H9 (cell line): ENCODE data around the gene FYTTD1. TPM values are rescaled to one million over a fixed set of nuclear protein-coding genes. Genes with fewer than 3 reads are reported as not detected.

Source experiments
- DNase-seq: peaks from one replicate; pipeline ENCODE4 v3.0.0-alpha.2; 2017
- H2AFZ ChIP-seq: one replicate; pipeline ENCODE4 v1.6.1; 2013; ENCODE audit warnings: mild to moderate bottlenecking, low read length, control low read depth, moderate library complexity
- H2AK5ac ChIP-seq: 2 replicates; pipeline ENCODE4 v1.6.1; 2013; ENCODE audit warnings: low read length, control low read depth, mixed read lengths; ENCODE audit not compliant: insufficient read length
- H2BK120ac ChIP-seq: one replicate; pipeline ENCODE4 v1.6.1; 2013; ENCODE audit warnings: low read depth, mild to moderate bottlenecking, low read length, control low read depth, inconsistent platforms; ENCODE audit not compliant: poor library complexity, severe bottlenecking
- H2BK12ac ChIP-seq: 2 replicates; pipeline ENCODE4 v1.6.1; 2013; ENCODE audit warnings: low read length, control low read depth, mixed read lengths, low read depth; ENCODE audit not compliant: insufficient read length
- H2BK15ac ChIP-seq: 2 replicates; pipeline ENCODE4 v1.6.1; 2013; ENCODE audit warnings: low read depth, low read length, control low read depth
- H2BK20ac ChIP-seq: one replicate; pipeline ENCODE4 v1.6.1; 2013; ENCODE audit warnings: low read depth, mild to moderate bottlenecking, low read length, control low read depth, inconsistent platforms; ENCODE audit not compliant: poor library complexity, severe bottlenecking
- H2BK5ac ChIP-seq: 2 replicates; pipeline ENCODE4 v1.6.1; 2013; ENCODE audit warnings: low read length, control low read depth, mixed read lengths; ENCODE audit not compliant: insufficient read length
- H3K14ac ChIP-seq: 2 replicates; pipeline ENCODE4 v1.6.1; 2013; ENCODE audit warnings: low read length, control low read depth; ENCODE audit not compliant: insufficient read depth
- H3K18ac ChIP-seq: 2 replicates; pipeline ENCODE4 v1.6.1; 2013; ENCODE audit warnings: low read depth, mild to moderate bottlenecking, mixed read lengths, low read length, control low read depth; ENCODE audit not compliant: insufficient read length
- H3K23ac ChIP-seq: 2 replicates; pipeline ENCODE4 v1.6.1; 2013; ENCODE audit warnings: low read length, control low read depth, mixed read lengths, low read depth; ENCODE audit not compliant: insufficient read length
- H3K23me2 ChIP-seq: 2 replicates; pipeline ENCODE4 v1.6.1; 2013; ENCODE audit warnings: low read depth, mild to moderate bottlenecking, mixed read lengths, low read length, control low read depth; ENCODE audit not compliant: insufficient read length, poor library complexity, severe bottlenecking
- H3K27ac ChIP-seq: 2 replicates; pipeline ENCODE4 v1.5.1; 2013; ENCODE audit warnings: low read length, control low read depth, mixed read lengths, low read depth; ENCODE audit not compliant: insufficient read length
- H3K27me3 ChIP-seq: 2 replicates; pipeline ENCODE4 v1.6.1; 2013; ENCODE audit warnings: low read length, control low read depth, inconsistent platforms; ENCODE audit not compliant: insufficient read depth
- H3K4ac ChIP-seq: 2 replicates; pipeline ENCODE4 v1.6.1; 2013; ENCODE audit warnings: low read depth, mild to moderate bottlenecking, control low read depth, inconsistent platforms, low read length, moderate library complexity
- H3K4me1 ChIP-seq: 2 replicates; pipeline ENCODE4 v1.6.1; 2013; ENCODE audit warnings: low read length, control low read depth, inconsistent platforms; ENCODE audit not compliant: insufficient read depth
- H3K4me2 ChIP-seq: 2 replicates; pipeline ENCODE4 v1.6.1; 2013; ENCODE audit warnings: low read length, control low read depth, mixed read lengths; ENCODE audit not compliant: insufficient read length, insufficient read depth
- H3K56ac ChIP-seq: 2 replicates; pipeline ENCODE4 v1.6.1; 2013; ENCODE audit warnings: low read depth, mild to moderate bottlenecking, mixed read lengths, low read length, control low read depth; ENCODE audit not compliant: insufficient read length
- H3K79me1 ChIP-seq: 2 replicates; pipeline ENCODE4 v1.6.1; 2013; ENCODE audit warnings: low read depth, mild to moderate bottlenecking, moderate library complexity, low read length, control low read depth, inconsistent platforms; ENCODE audit not compliant: insufficient read depth, poor library complexity, severe bottlenecking
- H3K79me2 ChIP-seq: 2 replicates; pipeline ENCODE4 v1.6.1; 2013; ENCODE audit warnings: low read length, control low read depth, inconsistent platforms; ENCODE audit not compliant: insufficient read depth
- H3K9ac ChIP-seq: 2 replicates; pipeline ENCODE4 v1.6.1; 2013; ENCODE audit warnings: low read length, control low read depth, mixed read lengths; ENCODE audit not compliant: insufficient read length; ENCODE audit errors: extremely low read depth
- H3K9me3 ChIP-seq: one replicate; pipeline ENCODE4 v1.6.1; 2013; ENCODE audit warnings: low read depth, low read length, inconsistent platforms; ENCODE audit not compliant: control insufficient read depth
- H3T11ph ChIP-seq: one replicate; pipeline ENCODE4 v1.6.1; 2013; ENCODE audit warnings: mild to moderate bottlenecking, low read length, control low read depth, inconsistent platforms
- H4K20me1 ChIP-seq: one replicate; pipeline ENCODE4 v1.6.1; 2013; ENCODE audit not compliant: control insufficient read depth, insufficient read length, insufficient read depth
- H4K5ac ChIP-seq: 2 replicates; pipeline ENCODE4 v1.6.1; 2013; ENCODE audit warnings: low read depth, mild to moderate bottlenecking, mixed read lengths, low read length, control low read depth; ENCODE audit not compliant: insufficient read length
- H4K8ac ChIP-seq: replicated peaks from 2 replicates; pipeline ENCODE4 v1.6.1; 2013; ENCODE audit warnings: low read length, control low read depth, mixed read lengths, low read depth; ENCODE audit not compliant: insufficient read length
- H4K91ac ChIP-seq: 2 replicates; pipeline ENCODE4 v1.6.1; 2013; ENCODE audit warnings: low read depth, mild to moderate bottlenecking, moderate library complexity, mixed read lengths, low read length, control low read depth; ENCODE audit not compliant: insufficient read length
- H3K27ac Mint-ChIP-seq, 3 experiments: 2 replicates in 2 of 3; 3 replicates in 1 of 3; pipeline ENCODE4 v1.8.0; 2020 to 2021; ENCODE audit warnings: mixed read lengths in 3 of 3, mild to moderate bottlenecking in 1 of 3, moderate library complexity in 1 of 3
- H3K27me3 Mint-ChIP-seq: 2 replicates; pipeline ENCODE4 v1.8.0; 2021; ENCODE audit warnings: low read depth, mild to moderate bottlenecking, moderate library complexity, mixed read lengths
- H3K36me3 Mint-ChIP-seq, 3 experiments: 2 replicates in 2 of 3; 3 replicates in 1 of 3; pipeline ENCODE4 v1.8.0; 2020 to 2021; ENCODE audit warnings: low read depth in 3 of 3, mixed read lengths in 3 of 3; ENCODE audit not compliant: insufficient read depth in 1 of 3
- H3K4me1 Mint-ChIP-seq, 2 experiments: 2 replicates each; pipeline ENCODE4 v1.8.0; 2020; ENCODE audit warnings: mixed read lengths in 2 of 2
- H3K4me3 Mint-ChIP-seq, 2 experiments: 2 replicates in 1 of 2; 3 replicates in 1 of 2; pipeline ENCODE4 v1.8.0; 2020 to 2021; ENCODE audit warnings: mild to moderate bottlenecking in 2 of 2, mixed read lengths in 2 of 2, moderate library complexity in 1 of 2
- H3K9me3 Mint-ChIP-seq, 2 experiments: 2 replicates in 1 of 2; 3 replicates in 1 of 2; pipeline ENCODE4 v1.8.0; 2020; ENCODE audit warnings: mild to moderate bottlenecking in 2 of 2, mixed read lengths in 2 of 2, moderate library complexity in 1 of 2
- WGBS: extraction: QIAGEN DNeasy Blood & Tissue Kit; methylation state at CpG from one replicate; pipeline ENCODE4 v1.1.7; 2013; ENCODE audit warnings: missing lambda C conversion rate, low lambda C conversion rate, mixed read lengths; ENCODE audit not compliant: insufficient read length; ENCODE audit errors: extremely low coverage; 5-methylcytosine and 5-hydroxymethylcytosine counted together
- total RNA-seq: library from RNA; stranded (reverse); gene quantifications from 2 replicates; pipeline ENCODE4 v1.2.1, GENCODE V29; 2021
- TF ChIP-seq, protein P1 (sequence below): fragments of 200-600 bp; sonication (generic); conservative IDR thresholded peaks from 3 replicates; pipeline ENCODE4 v1.8.0; 2021; ENCODE audit warnings: antibody characterized with exemption, mild to moderate bottlenecking

FYTTD1 gene
- total RNA-seq, 1 experiment from 2014 or later = 19.4 TPM

DNA sequence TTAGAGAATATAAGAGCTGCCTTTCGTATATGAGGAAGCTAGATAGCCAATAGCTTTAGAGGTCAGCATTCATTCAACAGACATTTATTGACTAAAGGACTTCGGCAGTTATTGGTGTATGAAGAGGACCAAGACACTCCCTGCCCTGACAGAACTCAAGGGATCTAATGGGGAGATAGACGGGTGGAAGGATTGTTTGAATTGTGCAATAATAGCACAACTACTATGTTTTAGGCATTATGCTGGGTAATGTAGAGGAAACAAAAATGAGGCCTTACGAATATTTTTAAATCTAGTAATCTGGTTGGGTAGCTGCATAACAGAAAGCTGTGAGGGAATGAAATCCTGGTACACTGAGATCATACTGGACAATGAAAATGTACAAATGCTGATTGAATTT lies 46.4 kb downstream of the FYTTD1 start:
- Histone ChIP-seq H3K4ac (no peak overlapping the region), H3K4me1 (no peaks in the 10 kb centered on the region), H2AFZ (no peak overlapping the region), H2BK120ac (no peak overlapping the region), H3K14ac (no peak overlapping the region), H3K79me1 (peaks cover 20% of the 10 kb centered on the region), H3K79me2 (peaks cover 32% of the 10 kb centered on the region; the same call in 1 of the 2 replicates), H2BK15ac (no peak overlapping the region), H3K56ac (no peak overlapping the region), H3K23me2 (peaks cover 5% of the 10 kb centered on the region), H2BK12ac (no peak overlapping the region), H3K27me3 (no peaks in the 10 kb centered on the region), H3K27ac (no peak overlapping the region), H3K4me2 (no peak overlapping the region), H4K5ac (no peak overlapping the region), H3K18ac (no peak overlapping the region), H4K20me1 (no peaks in the 10 kb centered on the region), H2AK5ac (no peak overlapping the region), H3K9me3 (no peaks in the 10 kb centered on the region), H3T11ph (no peak overlapping the region), H2BK20ac (no peak overlapping the region), H3K23ac (no peak overlapping the region), H4K91ac (no peak overlapping the region), H2BK5ac (no peak overlapping the region), H3K9ac (no peak overlapping the region), H4K8ac (no peak overlapping the region)
- peaks cover 10 to 19% of the 10 kb centered on the region in 2 experiments for H3K4me1 Mint-ChIP-seq
- H3K4me3 Mint-ChIP-seq = no peak overlapping the region
- no CpG with 5 or more reads among the region's 4 CpGs for WGBS
- H3K36me3 Mint-ChIP-seq = 0 out of 7 replicates have a peak, but pooled peaks cover 0 to 1% (median 0%) of the 10 kb centered on the region in 3 experiments
- H3K9me3 Mint-ChIP-seq = no peaks in the 10 kb centered on the region
- TF ChIP-seq, protein P1, sequence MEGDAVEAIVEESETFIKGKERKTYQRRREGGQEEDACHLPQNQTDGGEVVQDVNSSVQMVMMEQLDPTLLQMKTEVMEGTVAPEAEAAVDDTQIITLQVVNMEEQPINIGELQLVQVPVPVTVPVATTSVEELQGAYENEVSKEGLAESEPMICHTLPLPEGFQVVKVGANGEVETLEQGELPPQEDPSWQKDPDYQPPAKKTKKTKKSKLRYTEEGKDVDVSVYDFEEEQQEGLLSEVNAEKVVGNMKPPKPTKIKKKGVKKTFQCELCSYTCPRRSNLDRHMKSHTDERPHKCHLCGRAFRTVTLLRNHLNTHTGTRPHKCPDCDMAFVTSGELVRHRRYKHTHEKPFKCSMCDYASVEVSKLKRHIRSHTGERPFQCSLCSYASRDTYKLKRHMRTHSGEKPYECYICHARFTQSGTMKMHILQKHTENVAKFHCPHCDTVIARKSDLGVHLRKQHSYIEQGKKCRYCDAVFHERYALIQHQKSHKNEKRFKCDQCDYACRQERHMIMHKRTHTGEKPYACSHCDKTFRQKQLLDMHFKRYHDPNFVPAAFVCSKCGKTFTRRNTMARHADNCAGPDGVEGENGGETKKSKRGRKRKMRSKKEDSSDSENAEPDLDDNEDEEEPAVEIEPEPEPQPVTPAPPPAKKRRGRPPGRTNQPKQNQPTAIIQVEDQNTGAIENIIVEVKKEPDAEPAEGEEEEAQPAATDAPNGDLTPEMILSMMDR = no peak
- DNase-seq = no peak
- H3K27me3 Mint-ChIP-seq = no peaks in the 10 kb centered on the region; the same call in 1 of the 2 replicates
- H3K27ac Mint-ChIP-seq = no peak overlapping the region
